ENCODE measurements around the gene LRP5. TPM values are rescaled to one million over a fixed set of nuclear protein-coding genes. Genes with fewer than 3 reads are reported as not detected.
A peak's percentile ranks its signal among the peaks of the same experiment; 100 is the strongest.

LRP5 gene
- total and polyA plus RNA-seq, 9 of the 15 experiments (the other 6 are each of a cell fraction or from before 2014, with no cell fraction given), result 0.48 to 44.2 (median 13.5) TPM

DNA sequence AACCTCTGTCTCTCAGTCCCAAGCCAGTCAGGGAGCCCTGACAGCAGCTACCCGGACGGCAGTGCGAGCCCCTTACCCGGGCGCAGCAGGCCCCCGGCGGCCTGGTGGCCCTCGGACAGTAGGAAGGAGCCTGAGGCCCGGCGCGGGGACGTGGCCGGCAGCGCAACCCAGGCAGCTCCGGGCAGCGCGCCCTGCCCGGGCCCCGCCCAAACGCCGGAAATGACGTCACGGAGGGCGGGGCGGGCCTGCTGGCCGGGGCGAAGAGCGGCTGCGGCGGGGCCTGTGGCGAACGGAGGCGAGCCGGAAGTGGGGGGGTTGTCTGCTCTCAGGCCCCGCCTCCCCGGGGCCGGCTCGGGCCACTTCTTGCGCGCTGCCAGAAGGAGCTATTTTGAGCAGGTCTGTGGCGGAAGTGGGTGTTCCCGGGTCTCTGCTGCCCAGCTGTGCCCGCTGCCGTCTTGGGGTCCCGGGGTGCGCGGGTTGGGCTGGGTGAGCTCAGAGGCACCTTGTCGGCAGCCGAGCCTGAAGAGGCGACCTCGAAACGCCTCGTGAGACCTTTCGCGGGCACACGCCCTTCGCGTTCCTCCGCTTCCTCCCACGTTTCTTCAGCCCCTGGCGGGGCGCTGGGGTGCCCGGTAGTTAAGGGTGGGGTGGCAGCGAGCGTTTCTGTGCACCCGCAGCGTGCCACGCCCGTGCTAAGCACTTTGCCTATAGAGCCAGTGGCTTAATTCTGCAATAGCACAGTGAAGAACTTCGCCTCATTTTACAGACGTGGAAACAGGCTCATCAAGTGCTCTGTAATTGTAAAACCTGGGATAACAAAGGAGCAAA lies 40.4 kb upstream of the LRP5 start, which contains the start of gene C11orf24 (continued):
- TF ChIP-seq, protein P1, sequence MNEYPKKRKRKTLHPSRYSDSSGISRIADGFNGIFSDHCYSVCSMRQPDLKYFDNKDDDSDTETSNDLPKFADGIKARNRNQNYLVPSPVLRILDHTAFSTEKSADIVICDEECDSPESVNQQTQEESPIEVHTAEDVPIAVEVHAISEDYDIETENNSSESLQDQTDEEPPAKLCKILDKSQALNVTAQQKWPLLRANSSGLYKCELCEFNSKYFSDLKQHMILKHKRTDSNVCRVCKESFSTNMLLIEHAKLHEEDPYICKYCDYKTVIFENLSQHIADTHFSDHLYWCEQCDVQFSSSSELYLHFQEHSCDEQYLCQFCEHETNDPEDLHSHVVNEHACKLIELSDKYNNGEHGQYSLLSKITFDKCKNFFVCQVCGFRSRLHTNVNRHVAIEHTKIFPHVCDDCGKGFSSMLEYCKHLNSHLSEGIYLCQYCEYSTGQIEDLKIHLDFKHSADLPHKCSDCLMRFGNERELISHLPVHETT (CRISPR knock-in tag; conservative IDR thresholded peaks at IDR 0.05 in 1 of 2, IDR thresholded peaks at IDR 0.05 in 1 of 2), result peak in 1 of 2 experiments; percentile 97; a peak in 2 of 4 replicates
- TF ChIP-seq, protein P2, sequence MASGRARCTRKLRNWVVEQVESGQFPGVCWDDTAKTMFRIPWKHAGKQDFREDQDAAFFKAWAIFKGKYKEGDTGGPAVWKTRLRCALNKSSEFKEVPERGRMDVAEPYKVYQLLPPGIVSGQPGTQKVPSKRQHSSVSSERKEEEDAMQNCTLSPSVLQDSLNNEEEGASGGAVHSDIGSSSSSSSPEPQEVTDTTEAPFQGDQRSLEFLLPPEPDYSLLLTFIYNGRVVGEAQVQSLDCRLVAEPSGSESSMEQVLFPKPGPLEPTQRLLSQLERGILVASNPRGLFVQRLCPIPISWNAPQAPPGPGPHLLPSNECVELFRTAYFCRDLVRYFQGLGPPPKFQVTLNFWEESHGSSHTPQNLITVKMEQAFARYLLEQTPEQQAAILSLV (tag; IDR thresholded peaks at IDR 0.05), result no peak
- TF ChIP-seq DPF2 (IDR thresholded peaks at IDR 0.05) (peak; percentile 36; the same call in 1 of the 2 replicates), RBM17 (IDR thresholded peaks at IDR 0.05; ENCODE audit: borderline replicate concordance, low read depth, low read length) (no peak), XRCC4 (IDR thresholded peaks at IDR 0.05; ENCODE audit: extremely low read depth, insufficient read depth, insufficient read length) (no peak), ZNF121 (CRISPR knock-in tag; conservative IDR thresholded peaks at IDR 0.05) (no peak), POLR2H (tag; IDR thresholded peaks at IDR 0.05; ENCODE audit: low read depth) (peak; percentile 84), PTTG1 (tag; IDR thresholded peaks at IDR 0.05; ENCODE audit: low read depth) (no peak), EGR1 (conservative IDR thresholded peaks at IDR 0.05) (peak; percentile 67), JUNB (CRISPR knock-in tag; conservative IDR thresholded peaks at IDR 0.05) (peak; percentile 58; the same call in 1 of the 2 replicates), FOXJ3 (CRISPR knock-in tag; IDR thresholded peaks at IDR 0.05) (no peak), PPARD (CRISPR knock-in tag; IDR thresholded peaks at IDR 0.05) (no peak)
- TF ChIP-seq, protein P3, sequence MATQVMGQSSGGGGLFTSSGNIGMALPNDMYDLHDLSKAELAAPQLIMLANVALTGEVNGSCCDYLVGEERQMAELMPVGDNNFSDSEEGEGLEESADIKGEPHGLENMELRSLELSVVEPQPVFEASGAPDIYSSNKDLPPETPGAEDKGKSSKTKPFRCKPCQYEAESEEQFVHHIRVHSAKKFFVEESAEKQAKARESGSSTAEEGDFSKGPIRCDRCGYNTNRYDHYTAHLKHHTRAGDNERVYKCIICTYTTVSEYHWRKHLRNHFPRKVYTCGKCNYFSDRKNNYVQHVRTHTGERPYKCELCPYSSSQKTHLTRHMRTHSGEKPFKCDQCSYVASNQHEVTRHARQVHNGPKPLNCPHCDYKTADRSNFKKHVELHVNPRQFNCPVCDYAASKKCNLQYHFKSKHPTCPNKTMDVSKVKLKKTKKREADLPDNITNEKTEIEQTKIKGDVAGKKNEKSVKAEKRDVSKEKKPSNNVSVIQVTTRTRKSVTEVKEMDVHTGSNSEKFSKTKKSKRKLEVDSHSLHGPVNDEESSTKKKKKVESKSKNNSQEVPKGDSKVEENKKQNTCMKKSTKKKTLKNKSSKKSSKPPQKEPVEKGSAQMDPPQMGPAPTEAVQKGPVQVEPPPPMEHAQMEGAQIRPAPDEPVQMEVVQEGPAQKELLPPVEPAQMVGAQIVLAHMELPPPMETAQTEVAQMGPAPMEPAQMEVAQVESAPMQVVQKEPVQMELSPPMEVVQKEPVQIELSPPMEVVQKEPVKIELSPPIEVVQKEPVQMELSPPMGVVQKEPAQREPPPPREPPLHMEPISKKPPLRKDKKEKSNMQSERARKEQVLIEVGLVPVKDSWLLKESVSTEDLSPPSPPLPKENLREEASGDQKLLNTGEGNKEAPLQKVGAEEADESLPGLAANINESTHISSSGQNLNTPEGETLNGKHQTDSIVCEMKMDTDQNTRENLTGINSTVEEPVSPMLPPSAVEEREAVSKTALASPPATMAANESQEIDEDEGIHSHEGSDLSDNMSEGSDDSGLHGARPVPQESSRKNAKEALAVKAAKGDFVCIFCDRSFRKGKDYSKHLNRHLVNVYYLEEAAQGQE (IDR thresholded peaks at IDR 0.05; ENCODE audit: borderline replicate concordance), result peak; percentile 64
- TF ChIP-seq, protein P3 (CRISPR knock-in tag; IDR thresholded peaks at IDR 0.05; ENCODE audit: low read depth), result peak; percentile 61; the same call in 1 of the 2 replicates
- TF ChIP-seq, protein P4, sequence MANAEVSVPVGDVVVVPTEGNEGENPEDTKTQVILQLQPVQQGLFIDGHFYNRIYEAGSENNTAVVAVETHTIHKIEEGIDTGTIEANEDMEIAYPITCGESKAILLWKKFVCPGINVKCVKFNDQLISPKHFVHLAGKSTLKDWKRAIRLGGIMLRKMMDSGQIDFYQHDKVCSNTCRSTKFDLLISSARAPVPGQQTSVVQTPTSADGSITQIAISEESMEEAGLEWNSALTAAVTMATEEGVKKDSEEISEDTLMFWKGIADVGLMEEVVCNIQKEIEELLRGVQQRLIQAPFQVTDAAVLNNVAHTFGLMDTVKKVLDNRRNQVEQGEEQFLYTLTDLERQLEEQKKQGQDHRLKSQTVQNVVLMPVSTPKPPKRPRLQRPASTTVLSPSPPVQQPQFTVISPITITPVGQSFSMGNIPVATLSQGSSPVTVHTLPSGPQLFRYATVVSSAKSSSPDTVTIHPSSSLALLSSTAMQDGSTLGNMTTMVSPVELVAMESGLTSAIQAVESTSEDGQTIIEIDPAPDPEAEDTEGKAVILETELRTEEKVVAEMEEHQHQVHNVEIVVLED (CRISPR knock-in tag; IDR thresholded peaks at IDR 0.05), result peak; percentile 35; the same call in 1 of the 2 replicates

All from K562 (cell line).